HL-60 (cell line): ENCODE measurements around the gene PARD3.

Experiments
- CTCF ChIP-seq: IDR thresholded peaks from one replicate; pipeline ENCODE4 v1.5.1; 2011; ENCODE audit warnings: low read length, control low read depth, inconsistent platforms; ENCODE audit not compliant: insufficient read depth
- GABPA ChIP-seq: IDR thresholded peaks from 2 replicates; pipeline ENCODE4 v1.6.1; 2012; ENCODE audit warnings: low read depth
- POLR2AphosphoS5 ChIP-seq: IDR thresholded peaks from 2 replicates; pipeline ENCODE4 v1.6.1; 2012; ENCODE audit warnings: low read depth
- REST ChIP-seq: IDR thresholded peaks from 2 replicates; pipeline ENCODE4 v1.6.1; 2012; ENCODE audit warnings: low read depth; ENCODE audit not compliant: insufficient replicate concordance
- SPI1 ChIP-seq: IDR thresholded peaks from 2 replicates; pipeline ENCODE4 v1.6.1; 2012; ENCODE audit warnings: low read depth, mild to moderate bottlenecking, borderline replicate concordance

GRCh38 chr10:34801097-34801733, 13.9 kb downstream of the PARD3 start:
- TF ChIP-seq CTCF (no peak), SPI1 (no peak), POLR2AphosphoS5 (no peak), REST (no peak), GABPA (no peak)
